ENCODE measurements around the gene EFHC2.

Gene EFHC2

GRCh38 chrX:44343412-44344141, at the start of gene EFHC2:
Gene EFHC2 (minus strand): TSS chrX:44343672. CDS start chrX:44343588, 84 bp downstream.
- H3K4me3 ChIP-seq (ENCODE audit: low read length) = peak within 1 kb of the TSS; percentile 27

GRCh38 chrX:44392767-44393166, 49.3 kb upstream of the EFHC2 start:
- H3K4me1 ChIP-seq (ENCODE audit: insufficient read depth, low read length) = no peaks in the 10 kb centered on the region
- no peaks in the 10 kb centered on the region for H3K9me3 ChIP-seq (ENCODE audit: low read length)
- H2AFZ ChIP-seq (ENCODE audit: low read depth, low read length) = no peak overlapping the region
- H3K4me3 ChIP-seq (ENCODE audit: low read length) = no peak overlapping the region
- H3K27me3 ChIP-seq (ENCODE audit: insufficient read depth, low read length) = no peaks in the 10 kb centered on the region
- H3K36me3 ChIP-seq (ENCODE audit: insufficient read depth, low read length) = no peaks in the 10 kb centered on the region

More at GRCh38 chrX:44343412-44344141, at the start of gene EFHC2:
- Histone ChIP-seq H3K9me3 (ENCODE audit: low read length) (no peaks in the 10 kb centered on the region), H3K4me1 (ENCODE audit: insufficient read depth, low read length) (peaks cover 3% of the 10 kb centered on the region), H3K36me3 (ENCODE audit: insufficient read depth, low read length) (no peaks in the 10 kb centered on the region), H3K27me3 (ENCODE audit: insufficient read depth, low read length) (no peaks in the 10 kb centered on the region), H2AFZ (ENCODE audit: low read depth, low read length) (no peak within 1 kb of the TSS)

- no peaks in the 10 kb centered on the region for H3K4me1 ChIP-seq (ENCODE audit: insufficient read depth, low read length)
- H2AFZ ChIP-seq (ENCODE audit: low read depth, low read length) = no peak overlapping the region
- no peak overlapping the region for H3K4me3 ChIP-seq (ENCODE audit: low read length)
- no peaks in the 10 kb centered on the region for H3K9me3 ChIP-seq (ENCODE audit: low read length)
- no peaks in the 10 kb centered on the region for H3K36me3 ChIP-seq (ENCODE audit: insufficient read depth, low read length)
- H3K27me3 ChIP-seq (ENCODE audit: insufficient read depth, low read length) = no peaks in the 10 kb centered on the region
Measured at GRCh38 chrX:44384688-44385338, 41.3 kb upstream of the EFHC2 start.

GRCh38 chrX:44382871-44383270, 39.4 kb upstream of the EFHC2 start:
- H2AFZ ChIP-seq (ENCODE audit: low read depth, low read length) = no peak overlapping the region
- no peaks in the 10 kb centered on the region for H3K4me1 ChIP-seq (ENCODE audit: insufficient read depth, low read length)
- no peak overlapping the region for H3K4me3 ChIP-seq (ENCODE audit: low read length)
- no peaks in the 10 kb centered on the region for H3K27me3 ChIP-seq (ENCODE audit: insufficient read depth, low read length)
- no peaks in the 10 kb centered on the region for H3K36me3 ChIP-seq (ENCODE audit: insufficient read depth, low read length)
- no peaks in the 10 kb centered on the region for H3K9me3 ChIP-seq (ENCODE audit: low read length)

GRCh38 chrX:44352758-44353157, 9.3 kb upstream of the EFHC2 start:
- Histone ChIP-seq H3K36me3 (ENCODE audit: insufficient read depth, low read length) (no peaks in the 10 kb centered on the region), H3K27me3 (ENCODE audit: insufficient read depth, low read length) (no peaks in the 10 kb centered on the region), H2AFZ (ENCODE audit: low read depth, low read length) (no peak overlapping the region), H3K4me3 (ENCODE audit: low read length) (no peak overlapping the region), H3K4me1 (ENCODE audit: insufficient read depth, low read length) (no peaks in the 10 kb centered on the region), H3K9me3 (ENCODE audit: low read length) (no peaks in the 10 kb centered on the region)

- no peaks in the 10 kb centered on the region for H3K9me3 ChIP-seq (ENCODE audit: low read length)
Measured at GRCh38 chrX:44349561-44349960, 6.1 kb upstream of the EFHC2 start.

GRCh38 chrX:44344687-44345086, 1.2 kb upstream of the EFHC2 start:
- Histone ChIP-seq H3K27me3 (ENCODE audit: insufficient read depth, low read length) (no peaks in the 10 kb centered on the region), H3K4me1 (ENCODE audit: insufficient read depth, low read length) (peaks cover 3% of the 10 kb centered on the region), H3K9me3 (ENCODE audit: low read length) (no peaks in the 10 kb centered on the region), H3K4me3 (ENCODE audit: low read length) (no peak overlapping the region), H3K36me3 (ENCODE audit: insufficient read depth, low read length) (no peaks in the 10 kb centered on the region), H2AFZ (ENCODE audit: low read depth, low read length) (no peak overlapping the region)

More at GRCh38 chrX:44349561-44349960, 6.1 kb upstream of the EFHC2 start:
- H2AFZ ChIP-seq (ENCODE audit: low read depth, low read length) = no peak overlapping the region
- H3K36me3 ChIP-seq (ENCODE audit: insufficient read depth, low read length) = no peaks in the 10 kb centered on the region
- no peaks in the 10 kb centered on the region for H3K4me1 ChIP-seq (ENCODE audit: insufficient read depth, low read length)
- no peak overlapping the region for H3K4me3 ChIP-seq (ENCODE audit: low read length)
- no peaks in the 10 kb centered on the region for H3K27me3 ChIP-seq (ENCODE audit: insufficient read depth, low read length)

GRCh38 chrX:44344194-44344593, 722 bp upstream of the EFHC2 start:
- Histone ChIP-seq H3K4me1 (ENCODE audit: insufficient read depth, low read length) (peaks cover 3% of the 10 kb centered on the region), H2AFZ (ENCODE audit: low read depth, low read length) (no peak overlapping the region), H3K36me3 (ENCODE audit: insufficient read depth, low read length) (no peaks in the 10 kb centered on the region), H3K27me3 (ENCODE audit: insufficient read depth, low read length) (no peaks in the 10 kb centered on the region), H3K4me3 (ENCODE audit: low read length) (no peak overlapping the region), H3K9me3 (ENCODE audit: low read length) (no peaks in the 10 kb centered on the region)

GRCh38 chrX:44342866-44343265, 606 bp downstream of the EFHC2 start:
- Histone ChIP-seq H3K4me3 (ENCODE audit: low read length) (no peak overlapping the region), H3K9me3 (ENCODE audit: low read length) (no peaks in the 10 kb centered on the region), H3K36me3 (ENCODE audit: insufficient read depth, low read length) (no peaks in the 10 kb centered on the region), H3K27me3 (ENCODE audit: insufficient read depth, low read length) (no peaks in the 10 kb centered on the region), H3K4me1 (ENCODE audit: insufficient read depth, low read length) (peaks cover 3% of the 10 kb centered on the region), H2AFZ (ENCODE audit: low read depth, low read length) (no peak overlapping the region)

- H3K27me3 ChIP-seq (ENCODE audit: insufficient read depth, low read length) = no peaks in the 10 kb centered on the region
- H3K4me1 ChIP-seq (ENCODE audit: insufficient read depth, low read length) = peaks cover 2% of the 10 kb centered on the region
- H3K4me3 ChIP-seq (ENCODE audit: low read length) = no peak overlapping the region
- H3K9me3 ChIP-seq (ENCODE audit: low read length) = no peaks in the 10 kb centered on the region
- no peak overlapping the region for H2AFZ ChIP-seq (ENCODE audit: low read depth, low read length)
- no peaks in the 10 kb centered on the region for H3K36me3 ChIP-seq (ENCODE audit: insufficient read depth, low read length)
Measured at GRCh38 chrX:44338361-44338760, 5.1 kb downstream of the EFHC2 start.

- H3K36me3 ChIP-seq (ENCODE audit: insufficient read depth, low read length) = no peaks in the 10 kb centered on the region
- no peaks in the 10 kb centered on the region for H3K4me1 ChIP-seq (ENCODE audit: insufficient read depth, low read length)
- H3K9me3 ChIP-seq (ENCODE audit: low read length) = no peaks in the 10 kb centered on the region
- H3K4me3 ChIP-seq (ENCODE audit: low read length) = no peak overlapping the region
- H2AFZ ChIP-seq (ENCODE audit: low read depth, low read length) = no peak overlapping the region
- H3K27me3 ChIP-seq (ENCODE audit: insufficient read depth, low read length) = no peaks in the 10 kb centered on the region
Measured at GRCh38 chrX:44332437-44332836, 11.0 kb downstream of the EFHC2 start.

- no peaks in the 10 kb centered on the region for H3K9me3 ChIP-seq (ENCODE audit: low read length)
- H2AFZ ChIP-seq (ENCODE audit: low read depth, low read length) = no peak overlapping the region
- H3K4me3 ChIP-seq (ENCODE audit: low read length) = no peak overlapping the region
- H3K27me3 ChIP-seq (ENCODE audit: insufficient read depth, low read length) = no peaks in the 10 kb centered on the region
- no peaks in the 10 kb centered on the region for H3K4me1 ChIP-seq (ENCODE audit: insufficient read depth, low read length)
- H3K36me3 ChIP-seq (ENCODE audit: insufficient read depth, low read length) = no peaks in the 10 kb centered on the region
Measured at GRCh38 chrX:44330227-44330626, 13.2 kb downstream of the EFHC2 start.

GRCh38 chrX:44319550-44319949, 23.9 kb downstream of the EFHC2 start:
- no peak overlapping the region for H2AFZ ChIP-seq (ENCODE audit: low read depth, low read length)
- H3K27me3 ChIP-seq (ENCODE audit: insufficient read depth, low read length) = no peaks in the 10 kb centered on the region
- no peaks in the 10 kb centered on the region for H3K4me1 ChIP-seq (ENCODE audit: insufficient read depth, low read length)
- no peaks in the 10 kb centered on the region for H3K9me3 ChIP-seq (ENCODE audit: low read length)
- H3K4me3 ChIP-seq (ENCODE audit: low read length) = no peak overlapping the region
- no peaks in the 10 kb centered on the region for H3K36me3 ChIP-seq (ENCODE audit: insufficient read depth, low read length)

All from neuron (in vitro differentiated cells).